Prostate gland (tissue), 2 donors: ENCODE measurements around the gene SLC6A20. TPM values are rescaled to one million over a fixed set of nuclear protein-coding genes. Genes with fewer than 3 reads are reported as not detected.

Source experiments
- DNase-seq: peaks from one replicate; pipeline ENCODE4 v3.0.0-alpha.2; 2019; ENCODE audit warnings: low spot score
- H3K27ac ChIP-seq, 2 donors: fragments of 200-600 bp; sonication (generic); 2 replicates each; pipeline ENCODE4 v1.5.1; 2017 to 2019
- H3K27me3 ChIP-seq: fragments of 200-600 bp; sonication (generic); replicated peaks from 2 replicates; pipeline ENCODE4 v1.5.1; 2019; ENCODE audit not compliant: insufficient read depth
- H3K36me3 ChIP-seq, 2 donors: fragments of 200-600 bp; sonication (generic); 1 replicate in 1 of 2; 2 replicates in 1 of 2; pipeline versions ENCODE4 v1.5.1 to v1.8.1; 2017 to 2019
- H3K4me1 ChIP-seq: fragments of 200-600 bp; sonication (generic); replicated peaks from 2 replicates; pipeline ENCODE4 v1.5.1; 2019
- H3K4me3 ChIP-seq, 2 donors: fragments of 200-600 bp; sonication (generic); 2 replicates each; pipeline ENCODE4 v1.5.1; 2017 to 2019
- H3K9me3 ChIP-seq: fragments of 200-600 bp; sonication (generic); 2 replicates; pipeline ENCODE4 v1.5.1; 2017
- CTCF ChIP-seq, 4 experiments: fragments of 200-600 bp in 2 of 4; fragments of 450-650 bp in 2 of 4; sonication (generic) in 2 of 4; IDR thresholded peaks; 1 replicate in 3 of 4; 2 replicates in 1 of 4; pipeline ENCODE4 v1.5.1; 2016 to 2019; ENCODE audit warnings: antibody characterized with exemption in 4 of 4, mild to moderate bottlenecking in 2 of 4, moderate library complexity in 2 of 4
- POLR2A ChIP-seq: fragments of 450-650 bp; IDR thresholded peaks from one replicate; pipeline ENCODE4 v1.6.1; 2016; ENCODE audit warnings: antibody characterized with exemption, mild to moderate bottlenecking
- POLR2AphosphoS5 ChIP-seq: sonication (generic); formaldehyde crosslinking; IDR thresholded peaks from one replicate; pipeline ENCODE4 v1.6.1; 2017; ENCODE audit warnings: antibody characterized with exemption
- WGBS: methylation state at CpG from one replicate; pipeline ENCODE4 v1.1.5; 2018; 5-methylcytosine and 5-hydroxymethylcytosine counted together
- intact Hi-C: fragments of 100-400 bp; cut with DNase I; formaldehyde crosslinking; loops from one replicate; pipeline ENCODE4 v1.14.2; 2022
- total RNA-seq, 2 donors: library from RNA; depleted of rRNA; stranded (reverse); fragments of >200 nt; gene quantifications; one replicate each; pipeline ENCODE4 v1.1.0, GENCODE V29; 2016

Gene SLC6A20
- total RNA-seq, 2 donors from 2014 or later: 1.6 TPM; not detected in 1

- no peak for DNase-seq
- WGBS: 95% methylated on average over 5 of the region's 5 CpGs
- H3K27ac ChIP-seq: no peak overlapping the region
- TF ChIP-seq POLR2A (no peak), POLR2AphosphoS5 (no peak), CTCF (IDR thresholded peaks at IDR 0.05) (no peak)
- H3K27me3 ChIP-seq: no peaks in the 10 kb centered on the region
- no peaks in the 10 kb centered on the region for H3K4me1 ChIP-seq
- no peak overlapping the region for H3K4me3 ChIP-seq
- no peaks in the 10 kb centered on the region for H3K36me3 ChIP-seq
- intact Hi-C loops: no loop called here
- no peaks in the 10 kb centered on the region for H3K9me3 ChIP-seq
Observed at GRCh38 chr3:45771831-45772230, 24.5 kb downstream of the SLC6A20 start.

- Histone ChIP-seq H3K9me3 (no peaks in the 10 kb centered on the region), H3K27ac (no peak overlapping the region), H3K36me3 (no peaks in the 10 kb centered on the region), H3K4me3 (no peak overlapping the region), H3K4me1 (no peaks in the 10 kb centered on the region), H3K27me3 (no peaks in the 10 kb centered on the region)
- 95% methylated on average over 9 of the region's 9 CpGs for WGBS
- DNase-seq: no peak
- TF ChIP-seq CTCF (IDR thresholded peaks at IDR 0.05) (no peak), POLR2AphosphoS5 (no peak)
- intact Hi-C loops: no loop called here
Observed at GRCh38 chr3:45771166-45771775, 25.1 kb downstream of the SLC6A20 start.

GRCh38 chr3:45765958-45766357, 30.4 kb downstream of the SLC6A20 start:
- Histone ChIP-seq H3K27me3 (no peaks in the 10 kb centered on the region), H3K27ac (no peak overlapping the region), H3K4me3 (no peak overlapping the region), H3K4me1 (no peaks in the 10 kb centered on the region), H3K9me3 (no peaks in the 10 kb centered on the region), H3K36me3 (no peaks in the 10 kb centered on the region)
- TF ChIP-seq CTCF (IDR thresholded peaks at IDR 0.05): no peak
- no peak for TF ChIP-seq POLR2A
- no peak for TF ChIP-seq POLR2AphosphoS5
- intact Hi-C loops: no loop called here
- 82% methylated on average over 8 of the region's 8 CpGs for WGBS
- no peak for DNase-seq

- no peak overlapping the region for H3K4me3 ChIP-seq
- TF ChIP-seq POLR2AphosphoS5 (no peak), POLR2A (no peak), CTCF (IDR thresholded peaks at IDR 0.05) (no peak)
- no peaks in the 10 kb centered on the region for H3K27me3 ChIP-seq
- H3K27ac ChIP-seq: no peak overlapping the region
- no peaks in the 10 kb centered on the region for H3K36me3 ChIP-seq
- no peaks in the 10 kb centered on the region for H3K9me3 ChIP-seq
- WGBS: 94% methylated on average over 9 of the region's 9 CpGs
- intact Hi-C loops: no loop called here
- no peaks in the 10 kb centered on the region for H3K4me1 ChIP-seq
- DNase-seq: no peak
Observed at GRCh38 chr3:45765266-45765851, 31.0 kb downstream of the SLC6A20 start.

GRCh38 chr3:45763303-45763675, 33.0 kb downstream of the SLC6A20 start:
- Histone ChIP-seq H3K9me3 (no peaks in the 10 kb centered on the region), H3K36me3 (no peaks in the 10 kb centered on the region), H3K27me3 (no peaks in the 10 kb centered on the region), H3K4me3 (no peak overlapping the region), H3K27ac (no peak overlapping the region), H3K4me1 (no peaks in the 10 kb centered on the region)
- intact Hi-C loops: loop anchor here (5.0 kb wide), 3 partner anchors 144 to 319 kb away; no protein-coding TSS in a partner anchor
- 92% methylated on average over 4 of the region's 5 CpGs for WGBS
- DNase-seq: no peak
- TF ChIP-seq CTCF (IDR thresholded peaks at IDR 0.05) (no peak), POLR2AphosphoS5 (no peak), POLR2A (no peak)
